ENCODE results near the gene MAP3K1. TPM values are rescaled to one million over a fixed set of nuclear protein-coding genes. Genes with fewer than 3 reads are reported as not detected.

Gene MAP3K1
- total and polyA plus RNA-seq, 2 experiments from 2014 or later = 9.5 to 14.4 TPM

- H3K27ac Mint-ChIP-seq = no peak overlapping the region
- Histone ChIP-seq H3K4me1 (ENCODE audit: insufficient read depth) (no peaks in the 10 kb centered on the region; the same call in 1 of the 2 replicates), H3K4me3 (no peak overlapping the region)
Observed at GRCh38 chr5:56807679-56808078, 7.7 kb upstream of the MAP3K1 start.

GRCh38 chr5:56808211-56808610 lies 7.1 kb upstream of the MAP3K1 start:
- Mint-ChIP-seq H3K27me3 (ENCODE audit: insufficient read depth, low read depth, poor library complexity) (peaks cover 9% of the 10 kb centered on the region), H3K4me3 (no peak overlapping the region), H3K36me3 (ENCODE audit: low read depth) (no peaks in the 10 kb centered on the region), H3K9me3 (no peaks in the 10 kb centered on the region), H3K27ac (no peak overlapping the region), H3K4me1 (peaks cover 7% of the 10 kb centered on the region; the same call in 2 of the 3 replicates)
- Histone ChIP-seq H3K27me3 (ENCODE audit: insufficient read depth) (peaks cover 14% of the 10 kb centered on the region), H3K27ac (ENCODE audit: low read depth) (no peak overlapping the region), H3K36me3 (ENCODE audit: insufficient read depth) (no peaks in the 10 kb centered on the region), H3F3A (replicated peaks; ENCODE audit: low read depth) (no peaks in the 10 kb centered on the region), H3K9me2 (ENCODE audit: insufficient read depth) (no peaks in the 10 kb centered on the region; the same call in 1 of the 2 replicates), H3K4me2 (no peak overlapping the region), H3K79me2 (replicated peaks; ENCODE audit: insufficient read depth) (no peaks in the 10 kb centered on the region), H3K4me3 (no peak overlapping the region), H4K20me1 (replicated peaks; ENCODE audit: insufficient read depth) (no peaks in the 10 kb centered on the region), H2AFZ (no peak overlapping the region), H3K4me1 (ENCODE audit: insufficient read depth) (peaks cover 5% of the 10 kb centered on the region)
- no peak for DNase-seq (ENCODE audit: low spot score)
- no peak for ATAC-seq
- TF ChIP-seq REST (IDR thresholded peaks at IDR 0.05; ENCODE audit: unreplicated experiment) (no peak), ETS1 (IDR thresholded peaks at IDR 0.05) (no peak), ZNF114 (CRISPR knock-in tag; IDR thresholded peaks at IDR 0.05) (no peak), JUNB (IDR thresholded peaks at IDR 0.05; ENCODE audit: unreplicated experiment) (no peak), EZH2phosphoT487 (IDR thresholded peaks at IDR 0.05; ENCODE audit: unreplicated experiment) (no peak), POLR2AphosphoS5 (IDR thresholded peaks at IDR 0.05; ENCODE audit: low read depth) (no peak), CTCF (conservative IDR thresholded peaks at IDR 0.05; ENCODE audit: low read depth in 2 of 2) (no peak)

More at GRCh38 chr5:56807679-56808078, 7.7 kb upstream of the MAP3K1 start:
- H3K9me2 ChIP-seq (ENCODE audit: insufficient read depth) = no peaks in the 10 kb centered on the region; the same call in 1 of the 2 replicates
- H3K27me3 ChIP-seq (ENCODE audit: insufficient read depth) = peaks cover 9% of the 10 kb centered on the region
- no peak overlapping the region for H3K27ac ChIP-seq (ENCODE audit: low read depth)
- H3K4me1 Mint-ChIP-seq = peaks cover 3% of the 10 kb centered on the region; the same call in 1 of the 3 replicates
- H3K4me3 Mint-ChIP-seq = no peak overlapping the region
- TF ChIP-seq NANOG (IDR thresholded peaks at IDR 0.05; ENCODE audit: borderline replicate concordance) (no peak), EZH2 (IDR thresholded peaks at IDR 0.05; ENCODE audit: low read depth, unreplicated experiment) (no peak), REST (IDR thresholded peaks at IDR 0.05; ENCODE audit: unreplicated experiment) (no peak), CREB1 (CRISPR knock-in tag; IDR thresholded peaks at IDR 0.05; ENCODE audit: low read depth) (no peak), ZNF331 (CRISPR knock-in tag; IDR thresholded peaks at IDR 0.05; ENCODE audit: low read depth) (no peak)
- no peaks in the 10 kb centered on the region for H3K36me3 Mint-ChIP-seq (ENCODE audit: low read depth)
- no peaks in the 10 kb centered on the region for H3K9me3 Mint-ChIP-seq
- H3K4me2 ChIP-seq = no peak overlapping the region
- ATAC-seq (no peak), DNase-seq (ENCODE audit: low spot score) (no peak)
- peak overlapping the region; percentile 47; the same call in 1 of the 2 replicates for H2AFZ ChIP-seq
- H3K27me3 Mint-ChIP-seq (ENCODE audit: insufficient read depth, low read depth, poor library complexity) = peaks cover 4% of the 10 kb centered on the region
- H3F3A ChIP-seq (replicated peaks; ENCODE audit: low read depth) = no peaks in the 10 kb centered on the region
- H3K36me3 ChIP-seq (ENCODE audit: insufficient read depth) = no peaks in the 10 kb centered on the region
- no peaks in the 10 kb centered on the region for H4K20me1 ChIP-seq (replicated peaks; ENCODE audit: insufficient read depth)
- no peaks in the 10 kb centered on the region for H3K79me2 ChIP-seq (replicated peaks; ENCODE audit: insufficient read depth)

Data from GM23338 (cell line).